Vagina (tissue), 2 donors: ENCODE results near the gene ACY1.

ENCODE experiments used
- CTCF ChIP-seq, 3 experiments: fragments of 450-650 bp in 2 of 3; fragments of 200-600 bp in 1 of 3; sonication (generic) in 1 of 3; IDR thresholded peaks; one replicate each; pipeline ENCODE4 v1.5.1; 2017 to 2019; ENCODE audit warnings: antibody characterized with exemption in 3 of 3, mild to moderate bottlenecking in 2 of 3, moderate library complexity in 2 of 3
- POLR2A ChIP-seq, 2 donors: fragments of 450-650 bp; IDR thresholded peaks; one replicate each; pipeline ENCODE4 v1.6.1; 2017; ENCODE audit warnings: antibody characterized with exemption in 2 of 2, mild to moderate bottlenecking in 2 of 2, moderate library complexity in 2 of 2

GRCh38 chr3:52036222-52036694 is 52.9 kb downstream of the ACY1 start:
- TF ChIP-seq CTCF (IDR thresholded peaks at IDR 0.05): no peak
- TF ChIP-seq POLR2A (IDR thresholded peaks at IDR 0.05): no peak
